NCI-H2081 (cell line): Measurements from ENCODE around the gene CH25H.
"Not testable (repeated sequence)": the region's sequence is repeated elsewhere in the genome, so short reads cannot be mapped to it uniquely, and the experiment has no call there.

Experiments used
- DNase-seq, 2 experiments: peaks; one replicate each; lab custom pipeline; 2025; lab: John Stamatoyannopoulos, UW

CH25H gene

GRCh38 chr10:89201345-89202032, 5.6 kb downstream of the CH25H start:
- DNase-seq = no peak

- no peak for DNase-seq
These were observed 9.6 kb downstream of the CH25H start for GRCh38 chr10:89197473-89197872.

GRCh38 chr10:89191301-89191700, 15.8 kb downstream of the CH25H start:
- DNase-seq = not testable (repeated sequence)

GRCh38 chr10:89189211-89189734, 17.8 kb downstream of the CH25H start:
- DNase-seq = no peak

GRCh38 chr10:89185658-89186057, 21.5 kb downstream of the CH25H start:
- DNase-seq = no peak

GRCh38 chr10:89184638-89185037, 22.5 kb downstream of the CH25H start:
- DNase-seq = no peak

GRCh38 chr10:89183571-89183970, 23.5 kb downstream of the CH25H start:
- DNase-seq = no peak

- DNase-seq = no peak
These were observed 24.2 kb downstream of the CH25H start for GRCh38 chr10:89182894-89183293.

GRCh38 chr10:89175816-89176215, 31.3 kb downstream of the CH25H start:
- DNase-seq = no peak

GRCh38 chr10:89173075-89173474, 34.0 kb downstream of the CH25H start:
- no peak for DNase-seq

GRCh38 chr10:89171996-89172395, 35.1 kb downstream of the CH25H start:
- DNase-seq = no peak

GRCh38 chr10:89171263-89171872, 35.7 kb downstream of the CH25H start:
- DNase-seq = no peak

- DNase-seq = not testable (repeated sequence)
These were observed 38.7 kb downstream of the CH25H start for GRCh38 chr10:89168354-89168900.

- DNase-seq = no peak
These were observed 39.2 kb downstream of the CH25H start for GRCh38 chr10:89167915-89168314.

GRCh38 chr10:89165923-89166322, 41.2 kb downstream of the CH25H start:
- no peak for DNase-seq

GRCh38 chr10:89164920-89165319, 42.2 kb downstream of the CH25H start:
- DNase-seq = no peak

- DNase-seq = no peak
These were observed 43.0 kb downstream of the CH25H start for GRCh38 chr10:89164080-89164479.

- no peak for DNase-seq
These were observed 43.7 kb downstream of the CH25H start for GRCh38 chr10:89163265-89163995.

- DNase-seq = no peak
These were observed 44.5 kb downstream of the CH25H start for GRCh38 chr10:89162596-89162995.

- DNase-seq = no peak
These were observed 46.8 kb downstream of the CH25H start for GRCh38 chr10:89160339-89160738.

GRCh38 chr10:89159761-89160160, 47.4 kb downstream of the CH25H start:
- DNase-seq = no peak

- DNase-seq = no peak
These were observed 47.8 kb downstream of the CH25H start for GRCh38 chr10:89159316-89159715.

GRCh38 chr10:89158446-89158845, 48.7 kb downstream of the CH25H start:
- no peak for DNase-seq
